GM18499 (cell line): ENCODE measurements around the gene FXYD1.

Source experiments
- ATAC-seq: cut with Tn5 transposase; IDR thresholded peaks from one replicate; pipeline ENCODE4 v1.9.1; 2021; ENCODE audit warnings: moderate number of reproducible peaks; ENCODE audit not compliant: insufficient read depth, unreplicated experiment

Gene FXYD1

DNA sequence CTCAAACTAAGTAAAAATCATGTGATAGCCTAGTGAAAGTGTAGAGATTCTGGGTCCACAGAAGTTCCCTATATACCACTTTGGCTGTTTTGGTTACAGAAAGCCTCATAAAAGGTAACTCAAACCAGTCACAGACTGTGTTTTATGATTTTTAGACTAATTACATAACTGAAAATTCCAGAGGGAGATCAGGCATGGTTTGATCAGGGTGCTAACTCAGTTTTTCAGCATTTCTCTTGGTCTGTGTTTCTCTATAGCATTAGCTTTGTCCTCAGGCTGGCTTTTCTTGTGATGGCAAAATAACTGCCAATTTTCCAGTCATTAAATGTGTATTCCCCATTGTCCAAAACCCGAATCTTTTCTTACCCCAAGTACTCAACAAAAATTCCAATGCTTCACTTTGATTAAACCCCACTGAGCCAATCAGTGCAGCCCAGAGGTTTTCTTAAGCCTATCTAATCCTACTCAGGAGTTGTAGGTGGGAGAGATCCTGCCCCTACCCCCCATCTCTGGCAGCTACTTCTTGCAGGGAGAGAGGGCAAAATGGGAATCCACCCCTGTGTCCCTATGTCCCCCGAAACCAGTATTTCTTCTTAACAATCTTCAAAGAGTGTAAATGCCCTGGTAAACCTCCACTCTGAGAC is 31.6 kb upstream of the FXYD1 start:
- ATAC-seq: no peak

DNA sequence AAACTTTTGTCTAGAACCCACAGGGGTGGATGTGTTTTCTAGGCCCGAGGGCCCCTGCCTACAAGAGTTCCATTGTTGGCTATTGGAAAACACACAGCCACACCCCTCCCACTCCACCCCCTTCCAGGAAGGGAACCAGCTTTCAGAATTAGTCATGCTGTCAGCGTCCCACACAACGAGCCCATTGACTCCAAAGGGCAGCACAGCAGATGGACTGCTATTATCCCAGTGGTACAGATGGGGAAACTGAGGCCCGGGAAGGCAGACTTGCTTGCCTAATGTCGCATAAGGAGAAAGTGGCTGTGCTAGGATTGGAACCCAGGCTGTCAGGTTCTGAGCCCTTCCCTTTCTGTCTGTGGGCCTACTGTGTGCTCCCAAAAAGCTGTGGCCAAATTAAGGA is 31.1 kb upstream of the FXYD1 start:
- ATAC-seq: no peak

DNA sequence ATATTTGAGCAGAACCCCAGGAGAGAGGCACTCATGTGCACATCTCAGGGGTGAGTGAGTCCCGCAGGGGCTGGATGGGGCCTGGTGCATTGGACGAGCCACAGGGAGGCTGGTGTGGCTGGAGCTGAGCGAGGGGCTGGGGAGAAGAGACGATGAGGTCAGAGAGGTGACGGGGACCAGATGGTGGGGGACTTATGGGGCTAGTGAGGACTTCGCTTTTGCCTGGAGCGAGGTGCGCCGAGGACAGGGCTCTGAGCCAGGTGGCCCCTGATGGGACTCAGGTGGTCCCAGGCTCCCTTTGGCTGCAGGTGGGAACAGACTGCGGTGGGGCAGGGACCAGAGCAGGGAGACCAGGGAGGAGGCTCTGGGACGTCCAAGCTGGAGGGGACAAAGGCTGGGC is 29.9 kb upstream of the FXYD1 start:
- ATAC-seq: no peak

DNA sequence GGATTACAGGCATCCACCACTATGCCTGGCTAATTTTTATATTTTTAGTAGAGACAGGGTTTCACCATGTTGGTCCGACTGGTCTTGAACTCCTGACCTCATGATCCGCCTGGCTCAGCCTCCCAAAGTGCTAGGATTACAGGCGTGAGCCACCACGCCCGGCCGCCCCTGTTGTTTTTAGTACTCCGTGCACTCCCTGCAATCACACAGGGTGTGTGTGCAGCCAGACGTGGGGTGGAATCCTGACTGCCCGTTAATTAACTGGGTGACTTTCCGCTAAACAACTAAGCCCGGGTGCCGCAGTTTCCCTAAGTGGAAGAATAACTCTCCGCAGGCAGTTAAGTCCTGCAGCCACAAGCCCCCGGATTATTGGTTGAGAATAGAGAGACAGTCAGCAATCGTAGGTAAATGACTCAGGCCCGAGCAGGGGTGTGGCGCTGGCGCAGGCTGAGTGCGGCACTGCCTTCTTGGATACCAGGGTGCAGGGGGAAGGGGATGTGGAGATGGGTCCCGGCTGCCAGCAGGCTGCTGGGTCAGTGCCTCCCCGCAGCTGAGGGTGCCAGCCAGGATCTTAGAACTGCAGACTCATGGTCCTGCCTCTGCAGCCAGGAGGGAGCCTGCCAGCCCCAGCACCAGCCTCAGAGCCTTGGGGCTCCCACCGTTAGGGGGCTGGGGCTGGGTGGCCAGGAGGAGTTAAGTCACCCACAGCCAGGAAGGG is 29.1 kb upstream of the FXYD1 start:
- ATAC-seq: no peak

GRCh38 chr19:35110974-35111373 is 27.6 kb upstream of the FXYD1 start:
- ATAC-seq: no peak

- no peak for ATAC-seq
Measured at GRCh38 chr19:35112995-35113688, 25.5 kb upstream of the FXYD1 start.

DNA sequence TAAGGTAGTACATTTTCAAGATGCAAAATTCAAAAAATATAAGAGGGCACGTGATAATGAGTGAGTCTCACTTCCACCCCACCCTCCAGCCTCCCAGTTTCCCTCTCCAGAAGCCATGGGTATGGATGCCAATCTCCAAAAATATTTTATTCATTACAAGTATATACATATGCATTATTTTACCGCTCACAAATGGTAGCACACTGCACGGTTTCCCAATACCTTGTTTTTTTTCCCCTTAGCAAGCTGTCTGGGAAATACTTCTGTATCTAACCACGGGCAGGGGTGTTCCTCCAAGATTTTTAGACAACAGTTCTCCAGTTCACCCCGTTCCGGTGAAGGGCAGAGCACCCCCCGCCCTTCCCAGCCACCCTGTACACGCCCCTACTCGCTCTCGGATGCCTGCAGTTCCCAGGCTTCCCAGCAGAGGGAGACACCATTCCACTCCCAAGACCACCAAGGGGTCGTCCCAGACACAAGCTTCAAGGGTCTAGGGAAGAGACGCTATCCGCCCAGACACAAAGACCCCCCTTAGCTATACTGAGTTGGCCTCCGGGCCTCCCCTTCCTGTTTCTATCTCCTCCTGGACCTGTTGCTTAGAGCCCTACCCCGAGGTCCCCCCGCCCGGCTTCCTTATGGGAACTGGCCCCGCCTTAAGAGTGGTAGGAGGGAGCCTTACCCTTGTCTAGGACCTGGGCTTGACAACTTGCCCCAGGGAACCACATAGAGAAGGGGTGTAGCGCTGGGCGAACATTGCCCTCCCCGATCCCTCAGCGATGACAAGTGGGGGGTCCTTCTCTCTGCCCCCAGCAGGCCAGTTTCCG is 24.1 kb upstream of the FXYD1 start:
- ATAC-seq: no peak

- no peak for ATAC-seq
Measured at GRCh38 chr19:35115177-35115951, 23.3 kb upstream of the FXYD1 start, which contains the start of gene FXYD3. Gene FXYD3, plus strand, starts transcription at chr19:35115823. Its CDS starts 3,554 bp downstream, at chr19:35119377.

DNA sequence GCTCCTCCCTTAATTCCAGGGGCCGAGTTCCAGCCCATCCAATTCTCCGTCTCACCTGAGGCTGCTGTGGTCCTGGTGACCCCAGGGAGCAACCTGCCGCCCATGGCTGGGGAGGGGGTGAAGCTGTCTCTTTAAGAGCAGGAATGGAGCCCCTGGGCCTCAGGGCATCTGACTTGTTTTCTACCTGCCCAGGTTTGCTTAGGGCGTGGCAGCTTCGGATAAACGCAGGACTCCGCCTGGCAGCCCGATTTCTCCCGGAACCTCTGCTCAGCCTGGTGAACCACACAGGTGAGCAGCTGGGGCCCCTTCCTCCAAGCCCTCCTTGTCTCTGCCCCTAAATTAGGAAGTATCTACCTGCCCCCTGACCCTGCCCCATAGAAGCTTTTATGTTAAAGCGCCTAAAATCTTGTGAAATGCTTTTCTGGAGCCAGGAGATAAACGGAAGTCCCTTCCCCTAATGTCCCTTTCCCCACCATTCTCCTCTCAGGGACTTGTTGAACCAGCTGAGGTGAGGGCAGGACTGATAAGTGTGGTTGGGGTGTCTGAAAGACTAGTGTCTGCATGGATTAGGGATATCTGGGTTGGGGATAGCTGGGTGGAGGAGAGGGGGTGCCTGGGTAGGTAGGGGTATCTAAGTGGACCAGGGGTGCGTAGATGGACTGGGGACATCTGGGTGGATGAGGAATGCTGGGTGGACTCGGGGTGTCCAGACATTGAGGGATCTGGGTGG is 22.4 kb upstream of the FXYD1 start:
- no peak for ATAC-seq

DNA sequence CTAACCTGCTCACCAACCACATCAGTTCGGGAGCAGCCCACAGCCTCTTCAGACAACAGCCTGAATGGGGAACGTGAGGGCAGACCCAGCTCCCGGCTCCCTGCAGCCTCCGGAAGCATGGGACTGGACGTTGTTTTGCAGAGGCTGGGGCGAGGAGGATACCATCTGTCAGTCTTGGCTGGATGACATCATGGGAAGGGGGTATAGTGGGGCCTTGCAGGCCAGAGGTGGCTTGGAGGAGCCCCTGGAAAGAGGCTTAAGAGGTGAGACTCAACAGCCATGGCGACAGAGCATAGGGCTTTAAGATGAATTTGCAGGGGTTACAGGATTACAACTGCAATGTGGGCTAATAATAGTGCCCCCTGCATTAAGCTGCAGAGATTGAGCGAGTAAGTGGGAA is 21.5 kb upstream of the FXYD1 start:
- ATAC-seq: no peak

- no peak for ATAC-seq
Measured at GRCh38 chr19:35117799-35118198, 20.8 kb upstream of the FXYD1 start.

GRCh38 chr19:35118268-35119020 is 20.2 kb upstream of the FXYD1 start:
- no peak for ATAC-seq

GRCh38 chr19:35119091-35119490 is 19.5 kb upstream of the FXYD1 start:
- ATAC-seq: no peak

DNA sequence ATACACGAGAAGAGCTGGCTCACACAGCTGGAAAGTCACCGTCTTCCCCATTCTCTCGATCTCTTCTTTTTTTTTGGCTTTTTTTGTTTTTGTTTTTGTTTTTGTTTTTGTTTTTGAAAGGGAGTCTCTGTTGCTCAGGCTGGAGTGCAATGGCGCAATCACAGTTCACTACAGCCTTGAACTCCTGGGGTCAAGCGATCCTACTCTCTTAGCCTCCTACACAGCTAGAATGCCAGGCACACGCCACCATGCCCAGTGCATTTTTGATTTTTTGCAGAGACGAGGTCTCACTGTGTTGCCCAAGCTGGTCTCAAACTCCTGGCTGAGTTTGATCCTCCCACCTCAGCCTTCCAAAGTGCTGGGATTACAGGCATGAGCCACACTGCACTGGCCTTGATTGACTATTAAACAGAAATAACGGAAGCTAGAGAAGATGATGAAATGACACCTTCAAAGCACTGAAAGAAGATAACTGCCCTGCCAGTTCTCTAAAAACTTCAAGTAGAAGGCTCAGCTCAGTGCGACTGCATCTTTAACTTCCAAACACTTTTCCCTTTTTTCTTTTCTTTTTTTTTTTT is 19.0 kb upstream of the FXYD1 start:
- ATAC-seq: no peak

- ATAC-seq: no peak
Measured at GRCh38 chr19:35120492-35120891, 18.1 kb upstream of the FXYD1 start.

- ATAC-seq: no peak
Measured at GRCh38 chr19:35120898-35121297, 17.7 kb upstream of the FXYD1 start.

- ATAC-seq: no peak
Measured at GRCh38 chr19:35122687-35123551, 15.7 kb upstream of the FXYD1 start.
